Glutamatergic neuron (in vitro differentiated cells): Measurements from ENCODE around the gene UBE3D. TPM values are rescaled to one million over a fixed set of nuclear protein-coding genes. Genes with fewer than 3 reads are reported as not detected.

Experiments
- DNase-seq: peaks from one replicate; pipeline ENCODE4 v3.0.0; 2022
- H3K27ac Mint-ChIP-seq: one replicate; pipeline ENCODE4 v1.8.0; 2020; ENCODE audit warnings: mild to moderate bottlenecking, mixed read lengths, inconsistent platforms; ENCODE audit not compliant: unreplicated experiment
- H3K27me3 Mint-ChIP-seq: one replicate; pipeline ENCODE4 v1.8.0; 2020; ENCODE audit warnings: mild to moderate bottlenecking, moderate library complexity, mixed read lengths, inconsistent platforms; ENCODE audit not compliant: unreplicated experiment
- H3K36me3 Mint-ChIP-seq: one replicate; pipeline ENCODE4 v1.8.0; 2020; ENCODE audit warnings: mild to moderate bottlenecking, mixed read lengths, inconsistent platforms; ENCODE audit not compliant: unreplicated experiment
- H3K4me1 Mint-ChIP-seq: one replicate; pipeline ENCODE4 v1.8.0; 2020; ENCODE audit warnings: mild to moderate bottlenecking, low read depth, mixed read lengths, inconsistent platforms; ENCODE audit not compliant: unreplicated experiment
- H3K4me3 Mint-ChIP-seq: one replicate; pipeline ENCODE4 v1.8.0; 2020; ENCODE audit warnings: mild to moderate bottlenecking, mixed read lengths, inconsistent platforms; ENCODE audit not compliant: unreplicated experiment
- H3K9me3 Mint-ChIP-seq: one replicate; pipeline ENCODE4 v1.8.0; 2020; ENCODE audit warnings: mild to moderate bottlenecking, moderate library complexity, mixed read lengths, inconsistent platforms; ENCODE audit not compliant: unreplicated experiment
- CTCF ChIP-seq: fragments of 200-600 bp; sonication (generic); IDR thresholded peaks from one replicate; pipeline ENCODE4 v1.5.0; 2021; ENCODE audit not compliant: partially characterized antibody, unreplicated experiment
- total RNA-seq: library from RNA; stranded (reverse); fragmentation: NEBNext Ultra II Directional; extraction: Animal tissue kit (Norgen Biotek cat#: 25700); gene quantifications from one replicate; pipeline ENCODE4 v1.2.1, GENCODE V29; 2021; ENCODE audit not compliant: unreplicated experiment

Gene UBE3D
- total RNA-seq, 1 donor from 2014 or later: 12.3 TPM

DNA sequence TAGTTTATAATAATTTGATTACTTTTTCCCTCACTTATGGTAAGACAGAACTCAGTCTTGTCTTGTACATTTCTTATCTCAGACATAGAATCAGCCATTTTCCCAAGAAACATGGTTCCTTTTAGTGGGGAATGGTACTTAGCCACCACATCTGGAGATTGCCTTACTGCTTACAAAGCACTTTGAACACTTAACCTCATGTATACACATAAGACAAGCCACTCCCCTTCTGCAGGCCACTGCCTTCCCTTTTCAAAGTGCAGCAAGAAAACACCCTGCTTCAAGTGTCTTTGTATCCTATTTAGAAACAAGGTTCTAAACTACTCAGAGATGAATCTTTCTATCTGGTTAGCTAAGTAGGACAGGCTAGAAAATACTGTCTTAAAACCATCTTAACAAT, 159.2 kb downstream of the UBE3D start:
- H3K27me3 Mint-ChIP-seq: no peaks in the 10 kb centered on the region
- H3K4me1 Mint-ChIP-seq: peaks cover under 1% of the 10 kb centered on the region
- no peaks in the 10 kb centered on the region for H3K9me3 Mint-ChIP-seq
- H3K27ac Mint-ChIP-seq: no peak overlapping the region
- H3K36me3 Mint-ChIP-seq: no peaks in the 10 kb centered on the region
- DNase-seq: no peak
- no peak overlapping the region for H3K4me3 Mint-ChIP-seq
- TF ChIP-seq CTCF: no peak

DNA sequence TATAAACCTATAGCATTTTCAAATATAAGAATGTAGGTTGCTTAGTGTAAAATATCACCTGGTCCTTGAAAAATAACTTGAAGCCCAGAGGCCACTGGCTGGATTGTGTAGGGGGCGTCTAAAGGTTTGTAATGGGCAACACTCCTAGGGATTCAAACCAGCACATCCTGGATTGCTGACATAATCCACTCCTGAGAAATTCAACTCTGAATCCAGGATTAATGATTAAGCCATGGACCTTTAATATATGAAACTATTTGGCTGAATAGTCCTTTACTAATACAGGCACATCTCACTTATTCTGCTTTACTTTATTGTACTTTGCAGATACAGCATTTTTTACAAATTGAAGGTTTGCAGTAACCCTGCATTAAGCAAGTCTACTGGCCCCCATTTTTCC, 160.8 kb downstream of the UBE3D start:
- Mint-ChIP-seq H3K4me1 (no peaks in the 10 kb centered on the region), H3K36me3 (no peaks in the 10 kb centered on the region), H3K4me3 (no peak overlapping the region), H3K27ac (no peak overlapping the region), H3K27me3 (no peaks in the 10 kb centered on the region), H3K9me3 (no peaks in the 10 kb centered on the region)
- TF ChIP-seq CTCF: no peak
- no peak for DNase-seq

GRCh38 chr6:82904257-82904656, 161.4 kb downstream of the UBE3D start:
- Mint-ChIP-seq H3K4me1 (no peaks in the 10 kb centered on the region), H3K4me3 (no peak overlapping the region), H3K36me3 (no peaks in the 10 kb centered on the region), H3K27ac (no peak overlapping the region), H3K9me3 (no peaks in the 10 kb centered on the region), H3K27me3 (no peaks in the 10 kb centered on the region)
- no peak for TF ChIP-seq CTCF
- DNase-seq: no peak

DNA sequence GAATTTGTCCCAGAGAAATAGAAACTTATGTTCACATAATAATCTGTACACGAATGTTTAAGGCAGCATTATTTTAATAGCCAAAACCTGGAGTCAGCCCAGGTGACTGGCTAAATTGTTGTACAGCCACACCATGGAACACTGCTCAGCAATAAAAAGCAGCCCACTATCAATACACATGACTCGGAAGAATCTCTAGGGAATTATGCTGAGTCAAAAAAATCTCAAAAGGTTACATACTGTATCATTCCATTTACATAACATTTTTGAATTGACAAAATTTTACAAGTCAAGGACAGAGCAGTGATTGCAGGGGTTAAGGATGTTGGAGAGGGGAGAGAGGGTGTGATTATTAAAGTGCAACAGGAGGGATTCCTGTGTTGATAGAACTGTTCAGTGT, 163.4 kb downstream of the UBE3D start:
- TF ChIP-seq CTCF: no peak
- H3K27ac Mint-ChIP-seq: no peak overlapping the region
- DNase-seq: no peak
- no peak overlapping the region for H3K4me3 Mint-ChIP-seq
- no peaks in the 10 kb centered on the region for H3K36me3 Mint-ChIP-seq
- no peaks in the 10 kb centered on the region for H3K4me1 Mint-ChIP-seq
- no peaks in the 10 kb centered on the region for H3K27me3 Mint-ChIP-seq
- no peaks in the 10 kb centered on the region for H3K9me3 Mint-ChIP-seq

DNA sequence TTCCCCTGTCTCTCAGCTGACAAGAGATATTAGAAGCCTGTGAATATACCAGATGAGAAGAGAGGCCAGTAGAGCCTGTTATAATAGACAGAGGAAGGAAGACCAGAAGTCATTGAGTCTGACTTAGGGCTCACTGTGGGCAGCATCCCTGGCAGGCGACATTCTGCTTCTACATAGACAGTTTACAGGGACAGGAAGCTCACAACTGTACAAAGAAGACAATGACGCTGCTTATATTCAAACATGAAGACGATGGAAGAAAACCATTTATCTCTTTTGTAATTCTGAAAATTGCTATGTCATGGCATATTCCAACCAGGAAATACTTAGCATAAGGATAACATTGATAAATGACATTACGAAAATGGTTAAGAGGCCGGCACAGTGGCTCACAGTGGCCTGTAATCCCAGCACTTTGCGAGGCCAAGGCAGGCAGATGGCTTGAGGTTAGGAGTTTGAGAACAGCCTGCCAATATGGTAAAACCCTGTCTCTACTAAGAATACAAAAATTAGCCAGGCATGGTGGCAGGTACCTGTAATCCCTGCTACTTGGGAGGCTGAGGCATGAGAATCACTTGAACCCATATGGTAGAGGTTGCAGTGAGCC, 170.9 kb downstream of the UBE3D start:
- DNase-seq: no peak
- no peaks in the 10 kb centered on the region for H3K36me3 Mint-ChIP-seq
- H3K4me1 Mint-ChIP-seq: no peaks in the 10 kb centered on the region
- no peak for TF ChIP-seq CTCF
- no peak overlapping the region for H3K4me3 Mint-ChIP-seq
- H3K27ac Mint-ChIP-seq: no peak overlapping the region
- H3K9me3 Mint-ChIP-seq: peaks cover 3% of the 10 kb centered on the region
- H3K27me3 Mint-ChIP-seq: no peaks in the 10 kb centered on the region
